GM06990 (cell line): ENCODE results near the gene TECPR2.
"Not testable (repeated sequence)": the region's sequence is repeated elsewhere in the genome, so short reads cannot be mapped to it uniquely, and the experiment has no call there.

Source experiments
- DNase-seq: peaks from one replicate; pipeline ENCODE4 v3.0.0-alpha.2; 2011; ENCODE audit not compliant: insufficient read length; ENCODE audit errors: extremely low read depth
- H3K27me3 ChIP-seq: replicated peaks from 2 replicates; pipeline ENCODE4 v1.6.0; 2011; ENCODE audit warnings: low read length; ENCODE audit not compliant: control insufficient read depth, insufficient read depth
- H3K36me3 ChIP-seq: 2 replicates; pipeline ENCODE4 v1.5.1; 2011; ENCODE audit warnings: low read length; ENCODE audit not compliant: control insufficient read depth, insufficient read depth
- H3K4me3 ChIP-seq: replicated peaks from 2 replicates; pipeline ENCODE4 v1.5.1; 2011; ENCODE audit warnings: low read depth, mild to moderate bottlenecking, control low read depth, low read length
- CTCF ChIP-seq: IDR thresholded peaks from 2 replicates; pipeline ENCODE4 v1.5.1; 2011; ENCODE audit warnings: low read length, control low read depth, mild to moderate bottlenecking, inconsistent platforms; ENCODE audit not compliant: insufficient read depth, poor library complexity, severe bottlenecking

The TECPR2 gene

GRCh38 chr14:102544747-102545460 is 182.2 kb downstream of the TECPR2 start:
- no peaks in the 10 kb centered on the region for H3K36me3 ChIP-seq
- TF ChIP-seq CTCF: no peak
- H3K27me3 ChIP-seq: peaks cover 1% of the 10 kb centered on the region; the same call in 1 of the 2 replicates
- no peak for DNase-seq
- H3K4me3 ChIP-seq: no peak overlapping the region

GRCh38 chr14:102545461-102546265 is 182.9 kb downstream of the TECPR2 start:
- Histone ChIP-seq H3K36me3 (no peaks in the 10 kb centered on the region), H3K27me3 (peaks cover 1% of the 10 kb centered on the region; the same call in 1 of the 2 replicates), H3K4me3 (no peak overlapping the region)
- no peak for TF ChIP-seq CTCF
- DNase-seq: no peak

- Histone ChIP-seq H3K27me3 (no peaks in the 10 kb centered on the region; the same call in 1 of the 2 replicates), H3K4me3 (no peak overlapping the region), H3K36me3 (no peaks in the 10 kb centered on the region)
- DNase-seq: no peak
- no peak for TF ChIP-seq CTCF
These were observed 186.0 kb downstream of the TECPR2 start for GRCh38 chr14:102548616-102549240.

- not testable (repeated sequence) for DNase-seq, H3K27me3 ChIP-seq, H3K4me3 ChIP-seq, H3K36me3 ChIP-seq
These were observed 188.2 kb downstream of the TECPR2 start for GRCh38 chr14:102550927-102551401.
